GM18873 (cell line): ENCODE results near the gene AMBRA1.

Source experiments
- ATAC-seq: cut with Tn5 transposase; IDR thresholded peaks from one replicate; pipeline ENCODE4 v1.9.1; 2021; ENCODE audit warnings: mild to moderate bottlenecking, moderate library complexity, moderate number of reproducible peaks; ENCODE audit not compliant: unreplicated experiment, low FRiP score

The AMBRA1 gene

GRCh38 chr11:46577058-46577457 is 16.8 kb downstream of the AMBRA1 start:
- ATAC-seq: no peak

DNA sequence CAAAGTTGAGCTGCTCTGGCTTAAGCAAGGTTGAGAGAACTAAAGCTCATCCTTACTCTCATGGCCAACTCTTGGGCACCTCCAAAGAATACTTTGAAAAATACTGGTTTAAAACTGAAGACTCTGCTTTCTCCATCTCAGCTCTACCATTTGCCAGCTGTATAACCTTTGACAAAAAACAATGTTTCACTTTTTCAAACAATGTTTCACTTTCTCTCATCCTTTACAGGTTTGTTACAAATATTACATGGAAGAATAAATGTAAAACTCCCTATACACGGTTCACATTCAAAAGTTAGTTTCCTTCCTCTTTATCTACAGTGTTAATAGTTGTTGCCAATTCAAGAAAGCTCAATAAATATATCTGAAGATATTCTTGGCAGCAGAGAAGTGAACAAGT is 19.2 kb downstream of the AMBRA1 start:
- ATAC-seq: no peak

DNA sequence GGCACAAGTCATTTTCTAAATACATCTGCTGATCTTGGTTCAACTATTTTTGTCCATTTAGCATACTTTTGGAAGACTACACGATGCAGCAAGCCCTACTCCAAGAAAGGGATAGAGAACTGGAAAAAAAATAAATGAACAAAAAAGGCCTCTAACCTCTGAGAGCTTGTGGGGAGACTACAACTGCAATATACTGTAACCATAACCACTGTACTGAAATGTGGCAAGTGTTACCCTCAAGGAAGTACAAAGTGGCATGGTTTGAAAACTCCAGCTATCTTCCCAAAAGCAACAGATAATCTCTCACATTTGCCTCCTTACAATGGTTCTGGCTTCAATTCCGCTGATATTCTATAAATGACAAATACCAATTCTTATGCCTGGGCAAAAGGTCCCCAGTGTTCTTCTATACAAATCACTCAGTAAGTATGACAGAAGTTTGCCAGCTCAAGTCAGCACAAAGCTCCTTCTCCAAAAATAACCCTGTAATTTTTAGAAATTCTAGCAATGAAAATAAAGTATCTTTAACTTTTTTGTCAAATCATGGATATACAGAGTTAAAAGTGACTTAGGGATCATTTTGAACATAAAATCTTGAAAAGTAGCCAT is 22.9 kb downstream of the AMBRA1 start:
- no peak for ATAC-seq

- no peak for ATAC-seq
These were observed 28.5 kb downstream of the AMBRA1 start for GRCh38 chr11:46565232-46565840.

- ATAC-seq: no peak
These were observed 29.4 kb downstream of the AMBRA1 start for GRCh38 chr11:46564459-46564858.

GRCh38 chr11:46562527-46562926 is 31.3 kb downstream of the AMBRA1 start:
- no peak for ATAC-seq

- ATAC-seq: no peak
These were observed 33.4 kb downstream of the AMBRA1 start for GRCh38 chr11:46560300-46560991.

DNA sequence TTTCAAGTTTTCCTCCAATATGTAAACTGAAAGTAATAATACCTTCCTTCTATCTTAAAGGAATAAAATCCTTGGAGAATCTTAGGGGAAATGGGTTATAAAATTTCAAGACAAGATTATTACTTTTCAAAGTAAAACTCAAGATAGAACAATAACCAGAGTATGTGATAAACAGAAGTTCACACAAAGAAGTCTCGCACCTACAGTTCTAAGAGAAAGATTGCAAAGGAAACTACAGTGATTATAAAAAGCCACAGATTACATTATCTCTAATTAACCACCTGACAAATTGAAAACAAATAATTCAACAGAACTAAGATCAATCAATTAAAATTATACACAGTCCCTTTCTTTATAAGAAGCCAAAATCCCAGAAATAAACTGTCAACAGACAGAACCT is 34.0 kb downstream of the AMBRA1 start:
- no peak for ATAC-seq

DNA sequence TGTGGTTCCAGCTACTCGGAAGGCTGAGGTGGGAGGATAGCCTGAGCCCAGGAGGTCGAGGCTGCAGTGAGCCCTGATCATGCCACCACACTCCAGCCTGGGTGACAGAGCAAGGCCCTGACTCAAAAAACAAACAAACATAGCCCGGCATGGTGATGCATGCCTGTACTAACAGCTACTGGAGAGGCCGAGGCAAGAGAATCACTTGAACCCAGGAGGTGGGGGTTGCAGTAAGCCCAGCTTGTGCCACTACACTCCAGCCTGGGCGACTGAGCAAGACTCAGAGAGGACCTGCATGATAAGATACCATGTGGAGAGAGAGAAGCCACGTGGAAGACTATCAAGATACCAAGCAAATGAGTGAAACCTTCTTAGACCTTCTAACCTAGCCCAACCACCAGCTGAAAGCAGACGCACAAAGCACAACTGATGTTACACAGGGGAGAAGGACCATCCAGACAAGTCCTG is 36.1 kb downstream of the AMBRA1 start:
- no peak for ATAC-seq

GRCh38 chr11:46555267-46556054 is 38.4 kb downstream of the AMBRA1 start:
- no peak for ATAC-seq

DNA sequence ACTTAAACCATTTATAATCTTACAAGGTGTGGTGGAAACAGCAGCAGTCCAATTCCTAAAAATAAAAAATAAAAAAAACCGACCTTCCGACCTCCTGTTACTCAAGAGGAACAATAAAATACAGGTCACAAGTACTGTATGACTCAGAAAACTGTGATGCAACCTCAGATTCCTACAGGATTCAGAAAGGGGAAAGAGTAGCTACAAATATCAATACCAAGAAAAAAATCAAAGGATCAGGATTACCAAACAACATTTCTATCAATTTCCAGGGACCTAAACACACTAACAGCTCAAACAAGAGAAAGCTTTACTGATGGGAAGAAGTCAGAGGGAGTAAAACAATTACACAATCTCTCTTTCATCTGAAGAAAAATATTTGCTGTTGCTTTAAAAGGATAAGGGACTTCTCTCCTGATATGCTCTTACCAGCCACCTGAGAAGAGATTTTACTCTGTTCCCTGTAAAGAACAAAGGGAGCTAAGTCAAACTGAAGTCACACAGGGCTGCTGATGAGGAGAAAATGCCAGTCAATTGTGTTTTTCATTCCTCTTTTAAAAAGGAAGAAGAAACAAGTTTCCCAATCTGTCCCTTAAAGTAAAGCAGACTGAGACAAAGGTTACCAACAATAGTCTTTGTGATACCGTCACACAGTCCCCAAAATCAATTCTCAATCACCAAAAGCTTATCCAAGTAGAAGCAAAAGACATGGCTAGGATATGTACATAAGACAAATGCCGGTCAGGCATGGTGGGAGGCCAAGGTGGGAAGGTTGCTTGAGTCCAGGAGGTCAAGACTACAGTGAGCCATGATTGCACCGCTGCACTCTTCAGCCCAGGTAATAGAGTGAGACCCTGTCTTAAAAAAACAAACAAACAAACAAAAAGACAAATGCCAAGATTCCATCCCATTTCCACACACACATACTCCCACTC is 39.3 kb downstream of the AMBRA1 start:
- no peak for ATAC-seq

- no peak for ATAC-seq
These were observed 40.0 kb downstream of the AMBRA1 start for GRCh38 chr11:46553814-46554212.

DNA sequence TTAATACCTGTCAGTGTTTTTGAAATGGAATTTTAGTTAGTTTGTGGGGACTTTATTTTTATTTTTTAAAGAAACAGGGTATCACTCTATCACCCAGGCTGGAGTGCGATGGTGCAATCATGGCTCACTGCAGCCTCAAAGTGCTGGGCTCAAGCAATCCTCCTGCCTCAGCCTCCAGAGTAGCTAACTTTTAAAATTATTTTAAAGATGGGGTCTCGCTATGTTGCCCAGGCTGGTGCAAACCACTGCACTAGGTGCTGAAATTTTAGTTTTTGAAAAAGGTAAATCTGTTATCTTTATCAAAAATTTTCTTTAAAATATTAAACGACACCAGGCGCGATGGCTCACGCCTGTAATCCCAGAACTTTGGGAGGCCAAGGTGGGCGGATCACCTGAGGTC is 42.6 kb downstream of the AMBRA1 start:
- no peak for ATAC-seq

DNA sequence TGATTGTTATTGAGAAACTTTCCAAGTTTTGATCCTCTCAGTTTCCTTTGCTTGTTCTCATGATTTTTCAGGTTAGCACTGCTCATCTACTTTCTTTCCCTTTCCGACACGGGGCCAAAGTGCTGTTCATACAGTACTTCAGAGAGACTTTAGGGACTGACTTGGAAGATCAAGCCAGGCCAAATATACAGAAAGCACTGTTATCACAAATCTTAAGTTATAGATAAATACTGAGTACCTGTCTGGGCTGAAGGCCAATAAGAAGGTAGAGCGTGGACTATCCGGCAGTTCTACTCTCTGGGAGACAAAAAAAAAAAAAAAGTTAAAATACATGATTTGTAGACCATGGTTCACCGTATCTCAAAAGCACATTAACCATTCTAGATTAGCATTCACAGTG is 46.2 kb downstream of the AMBRA1 start:
- ATAC-seq: no peak

- ATAC-seq: no peak
These were observed 50.3 kb downstream of the AMBRA1 start for GRCh38 chr11:46543564-46543963.

GRCh38 chr11:46541593-46542371 is 52.0 kb downstream of the AMBRA1 start:
- no peak for ATAC-seq

DNA sequence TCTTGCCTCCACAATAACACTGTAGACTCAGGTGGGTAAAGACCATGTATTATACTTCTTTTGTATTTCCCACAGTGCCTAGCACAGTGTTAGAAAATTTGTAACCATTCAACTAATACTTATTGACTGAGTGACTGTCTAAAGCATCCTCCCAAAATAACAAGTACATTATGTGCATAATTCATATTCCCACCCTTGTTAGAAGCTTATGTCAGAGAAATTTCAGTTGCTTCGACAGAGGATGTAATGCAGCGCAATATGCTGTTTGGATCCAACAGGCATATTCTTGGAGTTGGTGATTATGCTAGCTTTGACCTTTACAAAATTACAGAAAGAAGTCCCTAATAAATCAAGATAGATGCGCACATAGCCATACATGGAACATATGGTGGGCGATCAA is 53.0 kb downstream of the AMBRA1 start:
- ATAC-seq: no peak

- no peak for ATAC-seq
These were observed 56.1 kb downstream of the AMBRA1 start for GRCh38 chr11:46537537-46538295.

DNA sequence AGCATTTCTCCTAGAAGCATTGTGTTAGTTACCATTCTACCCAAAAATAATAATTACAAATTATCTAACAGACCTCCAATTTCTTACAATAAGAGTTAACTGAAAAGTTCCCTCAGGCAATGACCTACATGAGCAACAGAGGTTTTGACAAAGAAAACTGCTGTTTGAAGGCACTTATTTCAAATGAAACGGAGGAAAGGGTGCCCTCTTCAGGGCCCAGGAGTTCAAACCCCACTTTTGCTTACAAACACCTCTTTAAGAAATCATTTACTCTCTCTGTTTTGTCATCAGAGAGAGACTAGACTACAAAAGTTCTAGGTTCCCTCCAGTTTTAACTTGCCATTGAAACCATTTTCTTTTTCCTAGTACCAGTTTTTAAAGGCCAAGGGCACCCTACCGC is 56.7 kb downstream of the AMBRA1 start:
- no peak for ATAC-seq
